ENCODE measurements around the gene ADAMTS2.

- TF ChIP-seq EZH2 (IDR thresholded peaks at IDR 0.05; ENCODE audit: insufficient read depth, poor library complexity, severe bottlenecking) (no peak), EZH2phosphoT487 (IDR thresholded peaks at IDR 0.05; ENCODE audit: insufficient read depth, low read depth) (no peak)
These were observed 41.6 kb downstream of the ADAMTS2 start for GRCh38 chr5:179303451-179304200.
